ENCODE data around the gene EPB41L2. TPM values are rescaled to one million over a fixed set of nuclear protein-coding genes. Genes with fewer than 3 reads are reported as not detected.

The EPB41L2 gene
- total and polyA plus RNA-seq, 10 donors, result 19.3 to 210 (median 123) TPM

DNA sequence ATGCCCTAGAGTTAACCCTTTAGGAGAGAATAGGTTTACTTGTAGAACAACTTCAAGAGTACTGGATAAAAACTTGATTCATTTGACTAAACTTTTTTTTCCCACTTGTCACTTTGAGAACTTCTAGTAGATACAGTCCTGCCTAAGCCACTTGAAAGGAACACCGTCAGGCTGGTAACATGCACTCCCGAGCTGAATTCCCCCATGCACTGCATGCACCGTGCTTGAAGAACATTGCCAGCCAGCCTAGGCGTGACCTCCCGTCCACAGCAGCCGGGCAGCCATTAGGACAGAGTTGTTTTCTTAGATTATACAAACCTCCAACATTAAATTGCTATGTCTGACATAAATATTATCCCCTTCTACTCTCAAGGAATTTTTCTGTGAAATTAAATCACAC, 183.2 kb downstream of the EPB41L2 start:
- 85 to 94% (median 91%) methylated on average over 6 of the region's 6 CpGs for WGBS, 5 donors
- H3K27me3 ChIP-seq (replicated peaks in 1 of 7), result no peaks in the 10 kb centered on the region
- no peak for DNase-seq
- H3K4me3 ChIP-seq, result no peak overlapping the region
- intact Hi-C loops (cut with DNase I; ENCODE audit: low total_unique reads), result loop anchor here (10.0 kb wide), 1 partner anchor 555 kb away; no protein-coding TSS in a partner anchor
- H3K27ac ChIP-seq, result no peak overlapping the region
- peaks cover 0 to 40% (median 4%) of the 10 kb centered on the region in 6 donors for H3K36me3 ChIP-seq
- TF ChIP-seq, protein P1, sequence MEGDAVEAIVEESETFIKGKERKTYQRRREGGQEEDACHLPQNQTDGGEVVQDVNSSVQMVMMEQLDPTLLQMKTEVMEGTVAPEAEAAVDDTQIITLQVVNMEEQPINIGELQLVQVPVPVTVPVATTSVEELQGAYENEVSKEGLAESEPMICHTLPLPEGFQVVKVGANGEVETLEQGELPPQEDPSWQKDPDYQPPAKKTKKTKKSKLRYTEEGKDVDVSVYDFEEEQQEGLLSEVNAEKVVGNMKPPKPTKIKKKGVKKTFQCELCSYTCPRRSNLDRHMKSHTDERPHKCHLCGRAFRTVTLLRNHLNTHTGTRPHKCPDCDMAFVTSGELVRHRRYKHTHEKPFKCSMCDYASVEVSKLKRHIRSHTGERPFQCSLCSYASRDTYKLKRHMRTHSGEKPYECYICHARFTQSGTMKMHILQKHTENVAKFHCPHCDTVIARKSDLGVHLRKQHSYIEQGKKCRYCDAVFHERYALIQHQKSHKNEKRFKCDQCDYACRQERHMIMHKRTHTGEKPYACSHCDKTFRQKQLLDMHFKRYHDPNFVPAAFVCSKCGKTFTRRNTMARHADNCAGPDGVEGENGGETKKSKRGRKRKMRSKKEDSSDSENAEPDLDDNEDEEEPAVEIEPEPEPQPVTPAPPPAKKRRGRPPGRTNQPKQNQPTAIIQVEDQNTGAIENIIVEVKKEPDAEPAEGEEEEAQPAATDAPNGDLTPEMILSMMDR (IDR thresholded peaks at IDR 0.05 in 8 of 11, conservative IDR thresholded peaks at IDR 0.05 in 3 of 11), result no peak
- H3K9me3 ChIP-seq, result no peaks in the 10 kb centered on the region
- no peaks in the 10 kb centered on the region for H3K4me1 ChIP-seq

GRCh38 chr6:130873746-130874145, 189.3 kb downstream of the EPB41L2 start:
- Histone ChIP-seq H3K9me3 (no peaks in the 10 kb centered on the region), H3K4me1 (no peaks in the 10 kb centered on the region), H3K4me3 (no peak overlapping the region), H3K36me3 (peaks cover 0 to 16% (median 3%) of the 10 kb centered on the region in 6 donors), H3K27me3 (replicated peaks in 1 of 7) (no peaks in the 10 kb centered on the region), H3K27ac (no peak overlapping the region)
- 92 to 97% (median 96%) methylated on average over 5 of the region's 5 CpGs for WGBS, 5 donors
- TF ChIP-seq POLR2A (IDR thresholded peaks at IDR 0.05) (no peak), POLR2AphosphoS5 (IDR thresholded peaks at IDR 0.05) (no peak)
- TF ChIP-seq, protein P1 (IDR thresholded peaks at IDR 0.05 in 8 of 11, conservative IDR thresholded peaks at IDR 0.05 in 3 of 11), result no peak
- intact Hi-C loops (cut with DNase I; ENCODE audit: low total_unique reads), result loop anchor here (10.0 kb wide), 1 partner anchor 549 kb away; no protein-coding TSS in a partner anchor
- no peak for DNase-seq

GRCh38 chr6:130872250-130873095, 190.6 kb downstream of the EPB41L2 start:
- Histone ChIP-seq H3K4me3 (no peak overlapping the region), H3K4me1 (no peaks in the 10 kb centered on the region), H3K36me3 (peaks cover 0 to 18% (median 3%) of the 10 kb centered on the region in 6 donors), H3K27me3 (replicated peaks in 1 of 7) (no peaks in the 10 kb centered on the region), H3K27ac (no peak overlapping the region), H3K9me3 (no peaks in the 10 kb centered on the region)
- intact Hi-C loops (cut with DNase I; ENCODE audit: low total_unique reads), result loop anchor here (10.0 kb wide), 1 partner anchor 548 kb away; no protein-coding TSS in a partner anchor
- 66 to 76% (median 69%) methylated on average over 8 of the region's 8 CpGs for WGBS, 5 donors
- peak; percentile 88 for DNase-seq
- no peak for TF ChIP-seq POLR2A (IDR thresholded peaks at IDR 0.05)
- TF ChIP-seq, protein P1 (IDR thresholded peaks at IDR 0.05 in 8 of 11, conservative IDR thresholded peaks at IDR 0.05 in 3 of 11), result peak; percentile 41 to 89 (median 78)
- no peak for TF ChIP-seq POLR2AphosphoS5 (IDR thresholded peaks at IDR 0.05)

DNA sequence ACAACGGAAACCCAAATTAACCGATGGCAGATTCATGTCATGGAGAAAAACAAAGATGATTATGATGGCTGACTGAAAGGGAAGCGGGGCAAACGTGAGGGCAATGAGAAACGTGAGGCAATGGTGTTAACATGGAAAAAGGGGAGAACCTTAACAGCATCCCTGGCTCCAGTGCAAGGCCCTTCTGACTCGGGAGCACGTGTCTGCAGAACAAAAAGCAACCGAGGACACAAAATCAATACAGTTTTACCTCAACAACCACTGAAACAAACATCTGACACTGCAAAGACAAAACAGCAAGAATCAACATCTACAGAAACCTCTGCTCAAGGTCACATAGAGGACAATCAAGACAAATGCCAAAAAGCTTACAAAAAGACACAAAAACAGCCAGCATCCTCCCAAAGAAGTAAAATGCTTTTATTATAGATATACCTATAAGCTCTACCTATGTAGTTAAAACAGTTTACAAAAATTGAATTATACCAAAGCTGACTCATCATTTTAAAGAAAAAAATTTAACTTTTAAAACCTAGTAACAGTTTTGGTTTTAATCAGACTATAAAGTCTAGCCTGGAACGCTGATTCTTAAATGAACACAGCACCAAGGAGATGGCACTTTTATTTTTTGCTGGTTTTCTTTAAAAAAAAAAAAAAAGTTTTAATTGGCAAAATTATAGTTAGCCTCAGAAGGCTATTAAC, 192.7 kb downstream of the EPB41L2 start:
- 82 to 95% (median 92%) methylated on average over 9 of the region's 9 CpGs for WGBS, 5 donors
- H3K4me3 ChIP-seq, result no peak overlapping the region
- H3K9me3 ChIP-seq, result no peaks in the 10 kb centered on the region
- intact Hi-C loops (cut with DNase I; ENCODE audit: low total_unique reads), result loop anchor here (10.0 kb wide), 1 partner anchor 546 kb away; no protein-coding TSS in a partner anchor
- H3K27ac ChIP-seq, result no peak overlapping the region
- DNase-seq, result no peak
- TF ChIP-seq POLR2A (IDR thresholded peaks at IDR 0.05), result no peak
- TF ChIP-seq, protein P1 (IDR thresholded peaks at IDR 0.05 in 8 of 11, conservative IDR thresholded peaks at IDR 0.05 in 3 of 11), result no peak
- H3K36me3 ChIP-seq, result peaks cover 0 to 38% (median 6%) of the 10 kb centered on the region in 6 donors
- H3K4me1 ChIP-seq, result no peaks in the 10 kb centered on the region
- H3K27me3 ChIP-seq (replicated peaks in 1 of 7), result no peaks in the 10 kb centered on the region

Data from spleen (tissue), 11 donors.